GM18517 (cell line): ENCODE measurements around the gene PDLIM3.
"Not testable (repeated sequence)": the region's sequence is repeated elsewhere in the genome, so short reads cannot be mapped to it uniquely, and the experiment has no call there.

Source experiments
- ATAC-seq: cut with Tn5 transposase; IDR thresholded peaks from one replicate; pipeline ENCODE4 v1.9.1; 2021; ENCODE audit warnings: mild to moderate bottlenecking, moderate library complexity; ENCODE audit not compliant: unreplicated experiment

The PDLIM3 gene

GRCh38 chr4:185554365-185555126, 19.2 kb upstream of the PDLIM3 start:
- no peak for ATAC-seq

GRCh38 chr4:185552254-185552653, 16.9 kb upstream of the PDLIM3 start:
- no peak for ATAC-seq

GRCh38 chr4:185550933-185551332, 15.6 kb upstream of the PDLIM3 start:
- ATAC-seq: no peak

GRCh38 chr4:185549095-185549639, 13.9 kb upstream of the PDLIM3 start:
- no peak for ATAC-seq

GRCh38 chr4:185548587-185548986, 13.3 kb upstream of the PDLIM3 start:
- no peak for ATAC-seq

- no peak for ATAC-seq
These were observed 11.0 kb upstream of the PDLIM3 start for GRCh38 chr4:185546335-185546734.

- no peak for ATAC-seq
These were observed 7.5 kb upstream of the PDLIM3 start for GRCh38 chr4:185542626-185543315.

GRCh38 chr4:185541251-185541727, 6.0 kb upstream of the PDLIM3 start:
- ATAC-seq: no peak

GRCh38 chr4:185540487-185541120, 5.3 kb upstream of the PDLIM3 start:
- no peak for ATAC-seq

- ATAC-seq: no peak
These were observed 4.7 kb upstream of the PDLIM3 start for GRCh38 chr4:185540040-185540439.

GRCh38 chr4:185538806-185539205, 3.5 kb upstream of the PDLIM3 start:
- no peak for ATAC-seq

- ATAC-seq: no peak
These were observed 1.1 kb upstream of the PDLIM3 start for GRCh38 chr4:185536411-185536709.

GRCh38 chr4:185535612-185536410, 504 bp upstream of the PDLIM3 start:
- ATAC-seq: no peak

GRCh38 chr4:185534511-185534865, 819 bp downstream of the PDLIM3 start:
- no peak for ATAC-seq

GRCh38 chr4:185532795-185533324, 2.4 kb downstream of the PDLIM3 start:
- ATAC-seq: no peak

GRCh38 chr4:185532293-185532692, 3.0 kb downstream of the PDLIM3 start:
- ATAC-seq: no peak

- not testable (repeated sequence) for ATAC-seq
These were observed 3.7 kb downstream of the PDLIM3 start for GRCh38 chr4:185531654-185532053.

GRCh38 chr4:185529413-185529812, 5.9 kb downstream of the PDLIM3 start:
- ATAC-seq: no peak

- no peak for ATAC-seq
These were observed 10.1 kb downstream of the PDLIM3 start for GRCh38 chr4:185524888-185525863.

GRCh38 chr4:185523862-185524261, 11.4 kb downstream of the PDLIM3 start:
- ATAC-seq: no peak
